ENCODE measurements around the gene NCKAP5. TPM values are rescaled to one million over a fixed set of nuclear protein-coding genes. Genes with fewer than 3 reads are reported as not detected.

The NCKAP5 gene
- total and polyA plus RNA-seq, 2 of the 8 experiments (the other 6 are each of a cell fraction or from before 2014, with no cell fraction given), result 0.27 to 0.86 TPM

DNA sequence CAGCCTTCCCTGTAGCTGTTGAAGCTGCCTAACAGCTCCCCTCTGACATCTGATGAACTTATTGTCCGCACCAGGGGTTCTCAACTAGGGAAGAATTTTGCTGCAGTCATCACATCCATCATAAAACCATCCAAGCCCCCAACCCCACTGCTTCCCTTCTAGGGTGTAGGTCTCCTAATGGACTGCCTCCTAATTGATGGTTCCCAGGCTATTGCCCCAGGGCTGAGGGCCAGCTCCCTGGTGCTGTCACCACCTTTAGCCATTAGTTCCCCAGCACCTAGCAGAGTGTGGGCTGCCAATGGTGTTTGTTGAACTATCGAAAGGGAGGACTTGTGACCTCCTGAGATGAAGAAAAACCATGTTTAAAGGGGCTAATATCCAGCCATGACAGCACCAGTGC, 125.9 kb downstream of the NCKAP5 start (continued):
- TF ChIP-seq SAP30 (IDR thresholded peaks at IDR 0.05; ENCODE audit: insufficient read depth, insufficient replicate concordance, low read length) (no peak), TCF12 (IDR thresholded peaks at IDR 0.05; ENCODE audit: low read depth, low read length) (no peak), CEBPB (IDR thresholded peaks at IDR 0.05; ENCODE audit: low read depth, low read length) (no peak), SRF (IDR thresholded peaks at IDR 0.05; ENCODE audit: low read depth, low read length) (no peak), POLR2A (IDR thresholded peaks at IDR 0.05; ENCODE audit: control extremely low read depth in 1 of 2, low read depth in 2 of 2, low read length in 2 of 2) (no peak)
